Parathyroid adenoma (tissue), 2 donors: Measurements from ENCODE around the gene OR6C6.

Source experiments
- H2AFZ ChIP-seq: fragments of 300-600 bp; sonication (generic); one replicate; pipeline ENCODE4 v1.7.0; 2017; ENCODE audit warnings: antibody characterized with exemption, mild to moderate bottlenecking
- H3K27ac ChIP-seq: fragments of 300-600 bp; sonication (generic); one replicate; pipeline ENCODE4 v1.7.0; 2017
- H3K27me3 ChIP-seq: fragments of 300-600 bp; sonication (generic); one replicate; pipeline ENCODE4 v1.7.0; 2017; ENCODE audit warnings: low read length; ENCODE audit not compliant: control insufficient read depth, insufficient read depth
- H3K36me3 ChIP-seq: fragments of 300-600 bp; sonication (generic); one replicate; pipeline ENCODE4 v1.7.0; 2017; ENCODE audit warnings: low read length; ENCODE audit not compliant: control insufficient read depth, insufficient read depth
- H3K4me1 ChIP-seq: fragments of 300-600 bp; sonication (generic); one replicate; pipeline ENCODE4 v1.7.0; 2017; ENCODE audit warnings: control low read depth
- H3K4me2 ChIP-seq: fragments of 300-600 bp; sonication (generic); one replicate; pipeline ENCODE4 v1.7.0; 2017; ENCODE audit warnings: low read length
- H3K4me3 ChIP-seq: fragments of 300-600 bp; sonication (generic); one replicate; pipeline ENCODE4 v1.7.0; 2017; ENCODE audit warnings: low read depth, low read length
- H3K79me2 ChIP-seq: fragments of 300-600 bp; sonication (generic); one replicate; pipeline ENCODE4 v1.7.0; 2017; ENCODE audit warnings: control low read depth
- H3K9ac ChIP-seq: fragments of 300-600 bp; sonication (generic); one replicate; pipeline ENCODE4 v1.7.0; 2017; ENCODE audit warnings: mild to moderate bottlenecking
- H3K9me3 ChIP-seq: fragments of 300-600 bp; sonication (generic); one replicate; pipeline ENCODE4 v1.7.0; 2017; ENCODE audit warnings: low read length; ENCODE audit not compliant: control insufficient read depth
- TF ChIP-seq, protein P1 (sequence below): fragments of 300-600 bp; sonication (generic); IDR thresholded peaks from one replicate; pipeline ENCODE4 v1.7.0; 2017; ENCODE audit warnings: antibody characterized with exemption, mild to moderate bottlenecking
- donor health status: primary hyperparathyroidism.

Gene OR6C6

GRCh38 chr12:55253281-55253680 lies 43.1 kb downstream of the OR6C6 start:
- Histone ChIP-seq H3K27ac (no peak overlapping the region), H3K79me2 (no peaks in the 10 kb centered on the region), H3K4me3 (no peak overlapping the region), H3K4me2 (no peak overlapping the region), H3K4me1 (no peaks in the 10 kb centered on the region), H3K9ac (no peak overlapping the region), H3K9me3 (no peaks in the 10 kb centered on the region), H3K36me3 (no peaks in the 10 kb centered on the region), H2AFZ (no peak overlapping the region), H3K27me3 (no peaks in the 10 kb centered on the region)
- TF ChIP-seq, protein P1, sequence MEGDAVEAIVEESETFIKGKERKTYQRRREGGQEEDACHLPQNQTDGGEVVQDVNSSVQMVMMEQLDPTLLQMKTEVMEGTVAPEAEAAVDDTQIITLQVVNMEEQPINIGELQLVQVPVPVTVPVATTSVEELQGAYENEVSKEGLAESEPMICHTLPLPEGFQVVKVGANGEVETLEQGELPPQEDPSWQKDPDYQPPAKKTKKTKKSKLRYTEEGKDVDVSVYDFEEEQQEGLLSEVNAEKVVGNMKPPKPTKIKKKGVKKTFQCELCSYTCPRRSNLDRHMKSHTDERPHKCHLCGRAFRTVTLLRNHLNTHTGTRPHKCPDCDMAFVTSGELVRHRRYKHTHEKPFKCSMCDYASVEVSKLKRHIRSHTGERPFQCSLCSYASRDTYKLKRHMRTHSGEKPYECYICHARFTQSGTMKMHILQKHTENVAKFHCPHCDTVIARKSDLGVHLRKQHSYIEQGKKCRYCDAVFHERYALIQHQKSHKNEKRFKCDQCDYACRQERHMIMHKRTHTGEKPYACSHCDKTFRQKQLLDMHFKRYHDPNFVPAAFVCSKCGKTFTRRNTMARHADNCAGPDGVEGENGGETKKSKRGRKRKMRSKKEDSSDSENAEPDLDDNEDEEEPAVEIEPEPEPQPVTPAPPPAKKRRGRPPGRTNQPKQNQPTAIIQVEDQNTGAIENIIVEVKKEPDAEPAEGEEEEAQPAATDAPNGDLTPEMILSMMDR: no peak

DNA sequence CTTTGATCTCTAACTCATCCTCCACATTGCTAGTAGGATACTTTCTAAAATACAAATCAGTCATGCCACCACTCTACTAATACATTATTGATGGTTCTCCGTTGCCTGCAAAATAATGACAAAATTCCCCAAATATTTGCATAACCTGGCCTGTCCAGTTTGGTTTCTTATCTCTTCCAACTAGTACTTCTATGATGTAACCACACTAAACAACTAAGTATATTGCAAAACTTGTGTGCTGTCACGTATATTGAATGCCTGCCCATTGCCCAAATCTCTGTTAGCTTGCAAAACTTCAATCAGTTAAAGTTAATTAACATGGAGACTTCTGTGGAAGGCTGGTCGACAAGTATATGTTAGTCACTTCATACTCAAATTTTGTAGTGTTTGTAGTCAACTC lies 45.4 kb downstream of the OR6C6 start:
- Histone ChIP-seq H3K4me3 (no peak overlapping the region), H3K27me3 (no peaks in the 10 kb centered on the region), H3K36me3 (no peaks in the 10 kb centered on the region), H2AFZ (no peak overlapping the region), H3K4me2 (no peak overlapping the region), H3K27ac (no peak overlapping the region), H3K79me2 (no peaks in the 10 kb centered on the region), H3K9ac (no peak overlapping the region), H3K9me3 (no peaks in the 10 kb centered on the region), H3K4me1 (no peaks in the 10 kb centered on the region)
- TF ChIP-seq, protein P1: no peak

DNA sequence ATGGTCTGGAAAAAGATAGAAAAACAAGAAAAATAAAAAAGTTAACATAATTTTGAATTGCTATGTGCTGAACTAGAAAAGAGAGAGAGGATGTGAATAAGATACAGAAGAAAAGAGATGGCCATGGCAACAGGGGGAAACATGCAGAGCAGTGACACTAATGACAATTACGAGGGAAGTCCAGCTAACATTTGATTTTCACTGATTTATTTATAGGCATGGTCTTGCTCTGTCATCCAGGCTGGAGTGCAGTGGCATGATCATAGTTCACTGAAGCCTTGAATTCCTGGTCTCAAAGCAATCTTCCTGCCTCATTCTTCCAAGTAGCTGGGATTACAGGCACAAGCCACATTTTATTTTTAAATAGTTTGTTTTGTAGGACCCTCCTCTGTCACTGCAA lies 50.2 kb downstream of the OR6C6 start:
- Histone ChIP-seq H3K9ac (no peak overlapping the region), H3K79me2 (no peaks in the 10 kb centered on the region), H3K27me3 (no peaks in the 10 kb centered on the region), H2AFZ (no peak overlapping the region), H3K9me3 (no peaks in the 10 kb centered on the region), H3K4me2 (no peak overlapping the region), H3K27ac (no peak overlapping the region), H3K4me1 (no peaks in the 10 kb centered on the region), H3K36me3 (no peaks in the 10 kb centered on the region), H3K4me3 (no peak overlapping the region)
- TF ChIP-seq, protein P1: no peak

- TF ChIP-seq, protein P1: no peak
- Histone ChIP-seq H3K27ac (no peak within 1 kb of the TSS), H3K36me3 (no peaks in the 10 kb centered on the region)
These were observed 52.1 kb downstream of the OR6C6 start, which contains the start of gene OR6C74 for GRCh38 chr12:55244309-55244708. Gene OR6C74 (plus strand): TSS chr12:55244609. CDS start chr12:55247288, 2,679 bp downstream.

More at GRCh38 chr12:55244309-55244708, 52.1 kb downstream of the OR6C6 start, which contains the start of gene OR6C74:
- no peaks in the 10 kb centered on the region for H3K79me2 ChIP-seq
- H3K4me3 ChIP-seq: no peak within 1 kb of the TSS
- H3K4me2 ChIP-seq: no peak within 1 kb of the TSS
- no peaks in the 10 kb centered on the region for H3K9me3 ChIP-seq
- no peak within 1 kb of the TSS for H3K9ac ChIP-seq
- no peaks in the 10 kb centered on the region for H3K4me1 ChIP-seq
- H3K27me3 ChIP-seq: no peaks in the 10 kb centered on the region
- H2AFZ ChIP-seq: no peak within 1 kb of the TSS
